HS-27A (cell line): ENCODE measurements around the gene MVB12B.

Experiments
- DNase-seq: peaks from one replicate; pipeline ENCODE4 v3.0.0-alpha.2; 2012; ENCODE audit warnings: low read depth, missing footprints

MVB12B gene

GRCh38 chr9:126408004-126408403, 81.4 kb downstream of the MVB12B start:
- no peak for DNase-seq

- no peak for DNase-seq
These were observed 83.6 kb downstream of the MVB12B start for GRCh38 chr9:126410229-126410628.

DNA sequence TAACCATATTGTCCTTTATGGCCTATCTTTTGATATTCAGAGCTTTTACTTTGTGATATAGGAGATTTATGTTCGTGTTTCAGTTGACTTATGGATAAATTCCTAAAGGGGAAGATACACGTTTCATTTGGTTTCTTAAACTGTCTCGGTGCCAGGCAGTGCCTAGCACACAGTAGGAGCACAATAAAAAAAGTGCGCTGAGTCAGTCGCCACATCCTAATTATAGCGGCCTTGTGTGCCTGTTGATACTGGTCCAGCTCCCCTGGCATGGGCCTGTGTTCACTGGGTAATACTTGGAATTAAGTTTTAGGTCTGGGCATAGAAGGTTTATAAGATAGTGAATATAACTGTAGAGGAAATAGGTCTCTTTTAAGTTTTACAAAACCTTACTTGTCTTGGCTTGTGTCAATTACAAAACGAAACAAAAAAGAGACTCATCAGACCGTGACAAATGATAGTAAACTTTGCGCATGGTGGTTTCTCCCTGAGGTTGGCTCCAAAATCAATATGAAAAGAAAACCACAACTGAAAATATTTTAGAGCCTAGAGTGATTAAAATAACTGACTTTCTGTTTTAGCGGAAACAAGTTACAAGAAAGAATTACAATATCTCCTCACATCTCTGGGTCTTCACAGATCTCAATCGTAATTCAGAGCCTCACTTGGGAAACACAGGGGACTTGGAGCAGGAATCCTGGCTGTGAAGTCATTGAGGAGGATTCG, 84.8 kb downstream of the MVB12B start:
- no peak for DNase-seq

DNA sequence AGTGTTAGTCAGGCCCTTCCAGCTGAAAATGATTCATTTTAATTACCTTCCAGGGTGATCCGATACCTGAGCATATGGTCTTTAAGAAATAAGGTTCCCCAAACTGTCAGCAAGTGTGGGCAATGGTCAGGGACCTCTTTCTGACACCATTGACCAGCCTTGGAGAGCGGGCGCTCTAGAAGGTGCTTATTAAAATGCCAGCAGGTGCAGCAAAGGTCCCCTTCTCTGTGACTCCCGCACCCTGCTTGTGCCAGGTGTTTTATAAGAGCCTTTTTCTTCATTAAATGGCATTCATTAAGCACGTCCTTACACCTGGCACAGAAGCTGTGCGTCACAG, 85.3 kb downstream of the MVB12B start:
- DNase-seq: no peak

GRCh38 chr9:126412905-126413304, 86.3 kb downstream of the MVB12B start:
- no peak for DNase-seq

DNA sequence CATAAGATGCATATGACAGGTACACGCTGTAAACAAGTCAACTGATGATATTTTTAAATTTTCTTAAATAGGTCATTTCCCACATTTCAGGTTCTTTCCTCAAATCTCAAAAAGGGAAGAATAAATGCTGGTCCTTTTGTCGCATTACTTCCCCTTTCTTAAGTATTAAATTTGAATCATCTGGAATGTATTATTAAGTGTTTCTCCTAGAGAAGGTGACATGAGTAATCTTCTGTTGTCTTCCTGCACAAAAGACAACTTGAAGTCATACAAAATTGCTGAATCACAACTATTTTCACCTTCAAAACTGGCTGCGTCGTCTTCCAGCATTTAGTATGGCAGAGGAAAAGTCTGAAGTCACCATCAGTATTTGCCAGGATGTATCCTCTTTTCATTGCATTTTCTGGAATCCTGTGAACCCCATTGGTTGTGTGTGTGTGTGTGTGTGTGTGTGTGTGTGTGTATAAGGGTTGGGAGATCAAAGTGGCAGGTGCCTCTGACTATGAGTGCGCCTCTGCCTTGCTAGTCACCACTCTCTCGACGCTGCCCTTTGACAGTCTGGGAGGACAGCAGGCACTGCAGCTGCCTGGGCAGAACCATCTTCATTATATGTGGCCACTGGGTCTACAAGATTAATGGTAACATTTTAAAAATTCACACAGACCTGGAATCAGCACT, 86.9 kb downstream of the MVB12B start:
- DNase-seq: no peak

- no peak for DNase-seq
These were observed 89.2 kb downstream of the MVB12B start for GRCh38 chr9:126415741-126416370.

DNA sequence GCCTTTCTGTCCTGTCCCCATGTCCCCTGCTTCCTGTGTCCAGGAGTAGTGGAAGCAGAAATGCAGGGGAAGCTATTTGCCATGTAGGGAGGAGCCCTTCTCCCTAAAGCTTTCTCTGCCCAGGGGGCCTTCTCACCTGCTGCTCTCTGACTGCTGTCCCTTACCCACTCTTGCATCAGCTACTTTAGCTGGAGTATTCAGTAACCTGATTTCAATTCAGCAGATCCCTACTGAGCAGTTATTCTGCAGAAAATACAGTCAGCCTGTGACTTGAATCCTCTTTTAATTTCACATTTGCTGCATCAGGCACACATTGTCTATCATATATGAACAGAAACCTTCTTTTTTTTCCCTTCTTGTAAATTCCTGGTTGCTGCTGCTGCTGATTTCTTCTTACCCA, 90.4 kb downstream of the MVB12B start:
- no peak for DNase-seq

- DNase-seq: no peak
These were observed 91.1 kb downstream of the MVB12B start for GRCh38 chr9:126417684-126418083.

DNA sequence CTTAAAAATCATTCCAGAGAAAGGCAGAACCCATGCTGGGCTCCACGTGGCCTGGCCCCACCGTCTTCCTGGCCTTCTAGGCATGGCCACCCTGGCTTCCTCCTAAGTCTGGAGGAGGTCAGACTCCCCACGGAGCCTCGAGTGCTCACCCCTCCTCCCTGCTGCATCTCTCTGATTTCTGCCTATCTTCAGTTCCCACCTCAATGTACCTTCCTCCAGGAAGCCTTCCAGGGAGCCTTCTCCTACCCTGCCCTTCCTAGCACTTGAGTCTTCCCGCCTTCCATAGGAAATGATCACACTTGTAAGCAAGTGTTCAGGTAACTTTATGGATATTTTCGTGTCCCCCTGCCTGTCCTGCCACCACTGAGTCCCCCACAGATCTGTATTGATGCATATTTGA, 92.0 kb downstream of the MVB12B start:
- no peak for DNase-seq

DNA sequence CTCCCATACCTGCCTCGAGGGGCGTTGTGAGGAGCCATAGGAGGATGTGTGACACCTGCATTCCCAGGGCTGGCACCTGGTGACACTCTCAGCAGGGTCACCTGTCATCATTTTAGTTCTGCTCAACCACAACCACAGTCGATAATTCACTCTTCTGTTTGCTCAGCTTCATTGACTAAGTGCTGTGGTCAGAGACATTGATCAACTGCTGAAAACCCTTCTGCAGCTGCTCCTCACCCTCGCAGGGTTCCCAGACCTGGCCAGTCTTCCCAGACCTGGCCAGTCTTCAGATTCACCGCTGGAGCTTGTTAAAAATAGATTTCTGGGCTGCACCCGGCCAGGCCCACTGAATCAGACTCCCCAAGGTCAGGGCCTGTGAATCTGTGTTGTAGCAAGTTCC, 92.8 kb downstream of the MVB12B start:
- DNase-seq: no peak

DNA sequence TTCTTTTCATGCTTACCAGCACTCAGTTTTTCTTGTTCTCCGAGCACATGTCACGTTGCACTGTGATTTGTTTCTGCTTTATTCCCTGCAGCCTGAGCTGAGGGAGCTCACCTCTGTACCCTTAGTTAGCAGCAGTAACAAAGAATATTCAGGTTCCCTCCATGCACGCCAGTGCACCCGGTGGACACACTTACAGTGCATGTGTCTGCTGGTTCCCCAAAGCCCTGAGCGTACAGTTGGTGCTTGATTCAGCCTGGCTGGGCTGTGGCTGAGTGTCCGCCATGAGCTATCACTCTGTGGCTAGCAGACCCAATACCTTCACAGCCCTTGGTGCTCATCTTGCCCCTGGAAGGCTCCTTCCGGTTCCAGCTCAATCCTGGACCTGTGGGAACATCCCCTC, 93.5 kb downstream of the MVB12B start:
- no peak for DNase-seq

DNA sequence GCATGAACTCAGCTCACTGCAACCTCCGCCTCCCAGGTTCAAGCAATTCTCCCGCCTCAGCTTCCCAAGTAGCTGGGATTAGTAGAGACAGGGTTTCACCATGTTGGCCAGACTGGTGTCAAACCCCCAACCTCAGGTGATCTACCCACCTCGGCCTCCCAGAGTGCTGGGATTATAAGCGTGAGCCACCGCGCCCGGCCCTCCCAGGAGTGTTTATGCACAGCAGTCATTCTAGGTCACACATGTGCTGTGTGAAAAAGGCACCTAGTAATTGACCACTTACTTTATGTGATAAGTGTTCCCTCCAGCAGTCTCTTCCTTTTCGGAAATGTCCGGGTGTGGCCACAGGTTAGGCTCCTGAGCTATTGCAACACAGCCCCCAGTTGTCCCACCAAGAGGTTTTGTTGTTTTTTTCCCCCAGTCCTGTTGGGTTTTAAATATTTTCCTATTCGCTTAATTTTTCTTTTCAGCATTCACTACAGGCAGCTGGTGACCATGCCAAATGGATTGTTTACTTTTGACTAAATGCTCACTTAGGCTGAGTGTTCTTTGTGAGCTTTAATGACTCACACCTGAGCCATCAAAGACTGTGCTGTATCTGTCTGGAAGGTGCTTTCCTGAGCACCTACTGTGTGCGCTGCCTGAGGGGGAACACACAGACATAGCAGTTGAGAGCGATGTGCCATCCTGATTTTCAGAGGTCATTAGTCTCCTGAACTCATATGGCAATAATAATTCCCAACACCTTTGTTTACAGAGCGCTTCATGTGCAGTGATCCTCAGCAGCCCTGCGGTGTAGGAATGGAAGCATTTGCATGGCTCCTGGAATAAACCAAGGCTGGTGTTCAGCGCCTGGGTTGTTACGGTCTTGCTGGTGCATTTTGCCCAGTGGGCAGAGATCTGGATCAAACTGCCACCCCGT, 94.3 kb downstream of the MVB12B start:
- DNase-seq: no peak

DNA sequence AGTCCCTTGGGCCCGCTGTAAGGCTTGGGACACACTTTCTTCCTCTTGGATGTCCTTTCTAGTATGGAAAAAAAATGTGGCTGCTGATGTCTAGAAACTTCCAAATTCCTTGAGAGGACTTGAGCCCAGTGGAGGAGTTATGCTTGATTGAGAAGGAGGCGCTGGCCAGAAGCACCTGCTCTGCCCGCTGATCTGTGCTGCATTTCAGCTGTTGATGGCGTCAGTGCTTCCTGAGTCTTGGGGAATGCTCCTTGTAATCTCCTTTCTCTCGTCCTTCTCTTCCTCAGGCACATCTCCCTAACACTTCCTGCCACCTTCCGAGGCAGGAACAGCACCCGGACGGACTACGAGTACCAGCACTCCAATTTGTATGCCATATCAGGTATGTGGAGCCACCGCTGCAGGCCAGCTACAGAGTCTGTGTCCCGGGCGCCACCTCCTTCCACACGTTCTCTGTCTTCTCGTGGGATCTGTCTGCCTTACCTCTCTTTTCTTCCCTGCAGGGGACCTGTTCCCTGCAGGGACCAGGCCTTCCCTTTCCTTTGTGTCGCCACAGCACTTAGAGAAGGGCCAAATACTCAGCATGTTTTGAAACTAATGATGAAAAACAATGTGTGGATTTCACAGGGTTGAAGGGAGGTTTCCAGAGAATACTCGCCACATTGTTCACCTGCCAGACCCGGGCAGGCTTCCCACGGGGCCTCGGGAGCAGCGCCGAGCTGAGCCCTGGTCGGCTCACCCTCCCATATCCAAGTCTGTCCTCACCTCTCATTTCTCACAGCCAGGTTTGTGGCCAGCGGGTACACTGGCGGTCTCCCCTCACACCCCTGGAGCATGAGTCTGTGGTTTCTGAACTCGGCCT, 95.2 kb downstream of the MVB12B start:
- DNase-seq: no peak

DNA sequence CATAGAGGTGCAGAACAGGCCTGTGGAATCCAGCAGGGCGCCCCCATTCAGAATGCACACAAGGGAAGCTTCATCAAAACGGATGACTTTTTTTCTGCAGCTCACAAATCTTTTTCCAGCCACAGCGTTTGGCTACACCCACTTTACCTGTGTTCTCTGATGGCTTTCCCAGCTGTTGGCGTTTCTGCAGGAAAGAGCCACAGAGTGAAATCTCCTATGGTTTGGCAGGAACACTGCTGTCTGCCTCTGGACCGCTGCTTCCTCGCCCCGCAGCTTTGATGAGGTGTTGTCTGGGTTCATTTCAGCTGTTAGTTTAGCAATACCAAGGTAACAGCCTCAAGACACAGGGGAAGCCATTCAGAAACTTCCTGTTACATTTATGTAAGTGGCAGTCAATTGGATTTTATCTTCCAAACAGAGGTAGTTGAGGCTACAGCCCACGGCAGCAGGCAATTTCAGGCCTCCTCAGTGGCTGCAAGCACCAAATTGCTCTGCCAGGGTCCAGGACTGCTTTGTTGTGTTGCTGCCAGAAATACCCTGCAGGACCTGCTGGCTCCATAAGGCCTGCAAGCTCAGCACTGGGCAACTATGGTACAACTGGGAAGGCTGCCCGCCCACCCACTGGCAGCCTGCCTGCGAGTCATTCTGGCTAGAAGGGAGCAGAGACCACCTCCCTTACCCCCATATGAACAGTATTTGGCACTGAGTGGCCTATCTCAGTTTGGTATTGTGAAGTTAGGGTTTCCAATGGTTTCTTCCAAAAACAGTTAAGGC, 96.7 kb downstream of the MVB12B start:
- DNase-seq: no peak

- no peak for DNase-seq
These were observed 97.2 kb downstream of the MVB12B start for GRCh38 chr9:126423916-126424185.

GRCh38 chr9:126424511-126424910, 97.9 kb downstream of the MVB12B start:
- no peak for DNase-seq

- no peak for DNase-seq
These were observed 102.0 kb downstream of the MVB12B start for GRCh38 chr9:126428534-126429175.

GRCh38 chr9:126429190-126429589, 102.6 kb downstream of the MVB12B start:
- no peak for DNase-seq

DNA sequence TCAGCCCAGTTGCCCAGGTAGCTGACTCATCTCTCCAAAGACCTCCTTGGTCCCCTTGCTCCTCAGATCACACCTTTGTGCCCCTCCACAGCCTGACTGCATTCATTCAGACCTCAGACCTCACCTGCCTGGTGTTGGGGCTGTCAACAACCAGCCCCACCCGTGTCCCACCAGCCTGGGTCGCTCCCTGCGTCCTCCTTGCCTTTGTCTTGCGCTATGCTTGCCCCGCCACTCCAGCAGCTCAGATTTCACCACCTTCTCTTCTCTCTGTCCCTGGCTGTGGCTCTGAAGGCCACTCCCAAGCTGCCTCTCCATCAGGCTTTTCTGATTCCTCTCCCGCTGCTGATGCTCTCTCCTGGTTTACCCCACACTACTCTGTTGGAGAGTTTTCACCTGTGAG, 103.5 kb downstream of the MVB12B start:
- no peak for DNase-seq
